ENCODE measurements around the gene ERI3. TPM values are rescaled to one million over a fixed set of nuclear protein-coding genes. Genes with fewer than 3 reads are reported as not detected.

Gene ERI3
- polyA plus RNA-seq, 1 donor = 78.9 TPM

GRCh38 chr1:44238660-44239059, 116.4 kb downstream of the ERI3 start:
- DNase-seq = no peak

DNA sequence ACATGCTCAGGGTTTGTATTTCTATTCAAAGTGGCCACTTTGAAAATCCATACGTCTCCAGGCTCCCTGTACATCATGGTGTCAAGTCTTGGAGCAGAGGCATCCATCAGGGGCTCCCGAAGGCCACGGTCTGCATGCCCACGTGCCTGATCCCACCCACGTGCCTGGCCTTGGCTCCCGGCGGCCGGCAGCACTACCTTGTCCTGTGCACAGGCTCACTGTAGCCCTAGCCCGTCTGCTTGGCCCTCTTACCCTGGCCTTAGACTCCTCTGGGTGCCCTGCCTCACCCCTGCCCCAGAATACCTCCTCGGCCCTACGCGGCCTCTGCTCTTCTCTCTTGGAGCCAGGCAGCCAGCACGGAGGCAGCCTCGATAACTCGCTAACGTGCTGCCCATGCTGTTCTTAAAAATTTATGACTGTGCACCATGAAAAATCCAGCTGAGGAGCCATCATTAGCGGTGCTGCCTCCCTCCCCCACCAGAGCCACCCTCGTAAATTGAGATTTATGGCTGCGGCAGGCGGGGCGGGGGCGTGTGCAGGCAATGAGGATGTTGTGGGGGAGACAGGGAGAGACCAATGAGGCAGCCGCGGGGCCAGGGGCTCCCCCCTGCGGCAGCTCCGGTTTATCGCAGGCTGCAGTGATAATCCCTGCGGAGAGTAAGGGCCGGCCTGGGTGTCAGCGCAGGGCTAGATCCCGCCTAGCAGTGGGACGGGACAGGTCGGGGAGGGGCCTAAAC, 117.2 kb downstream of the ERI3 start:
- peak; percentile 92 for DNase-seq

DNA sequence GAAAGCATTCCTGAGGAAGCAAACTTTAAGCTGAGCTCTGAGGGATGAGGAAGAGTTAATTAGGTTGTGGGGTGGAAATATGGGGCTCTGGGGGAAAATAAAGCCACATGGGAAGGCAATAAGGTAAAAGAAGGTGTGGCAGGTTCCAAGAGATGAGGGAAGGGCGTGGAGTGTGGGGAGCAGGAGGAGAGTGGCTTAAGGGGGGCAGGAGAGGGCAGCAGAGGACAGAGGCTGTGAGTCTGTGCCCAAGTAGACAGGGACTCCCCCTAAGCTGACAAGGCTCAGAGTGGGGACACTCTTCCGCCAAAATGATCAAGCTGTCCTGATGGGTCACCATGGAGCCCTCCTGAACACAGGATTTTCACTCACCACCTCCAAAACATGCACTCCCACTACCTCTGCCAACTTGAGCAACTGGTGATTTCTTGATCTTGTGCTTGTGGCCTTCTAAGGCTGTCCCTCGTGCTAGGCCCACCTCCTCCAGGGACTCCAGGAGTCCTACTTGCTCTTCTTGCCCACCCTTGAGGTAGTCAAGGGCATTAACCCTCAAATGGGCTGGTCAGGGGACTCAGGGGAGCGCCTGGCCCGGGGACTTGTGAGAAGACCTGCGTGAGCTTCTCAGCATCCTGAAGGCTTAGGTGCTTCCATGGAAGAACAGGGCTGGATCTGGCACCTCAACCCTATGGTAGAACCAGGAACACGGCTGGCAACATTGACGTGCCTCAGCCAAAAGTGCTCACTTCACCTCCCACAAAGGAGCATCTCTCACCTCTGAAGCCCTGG, 118.4 kb downstream of the ERI3 start:
- DNase-seq = no peak

- DNase-seq = no peak
Measured at GRCh38 chr1:44235808-44236207, 119.2 kb downstream of the ERI3 start.

GRCh38 chr1:44233593-44233992, 121.5 kb downstream of the ERI3 start:
- DNase-seq = no peak

GRCh38 chr1:44230796-44231195, 124.3 kb downstream of the ERI3 start:
- DNase-seq = no peak

DNA sequence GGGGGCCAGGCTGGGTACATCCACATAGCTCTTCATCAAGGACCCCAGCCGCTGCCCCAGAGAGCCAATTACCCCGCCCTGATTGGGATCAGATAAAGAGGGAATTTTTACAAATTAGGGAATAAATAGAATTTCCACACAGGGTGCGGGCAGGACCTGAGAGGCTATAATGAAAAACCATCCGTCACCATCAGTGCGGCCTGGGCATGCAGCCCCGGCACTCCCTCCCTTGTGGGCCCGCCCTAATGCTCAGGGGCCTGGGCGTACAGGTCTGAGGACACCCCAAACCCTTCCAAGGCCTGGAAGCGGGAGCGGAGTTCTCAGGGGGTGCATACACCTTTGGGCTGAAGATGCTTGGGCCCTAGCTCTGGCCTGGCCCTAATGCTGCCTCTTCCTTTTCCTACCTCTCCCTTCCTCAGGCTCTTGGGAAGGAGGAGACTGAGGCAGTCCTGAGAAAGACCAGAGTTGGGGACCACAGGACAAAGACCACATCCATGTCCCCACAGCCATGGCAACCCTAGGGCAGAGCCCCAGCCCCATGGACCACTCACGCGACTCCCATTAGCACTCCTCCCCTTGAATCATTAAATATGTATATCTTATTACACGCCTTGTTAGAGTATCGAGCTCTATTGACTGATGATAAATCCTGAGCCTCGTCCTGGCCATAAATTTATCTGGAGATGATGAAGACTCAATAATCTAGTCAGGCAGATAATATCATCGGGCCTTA, 125.5 kb downstream of the ERI3 start:
- no peak for DNase-seq

- no peak for DNase-seq
Measured at GRCh38 chr1:44228218-44228617, 126.8 kb downstream of the ERI3 start.

- no peak for DNase-seq
Measured at GRCh38 chr1:44227211-44227610, 127.8 kb downstream of the ERI3 start.

DNA sequence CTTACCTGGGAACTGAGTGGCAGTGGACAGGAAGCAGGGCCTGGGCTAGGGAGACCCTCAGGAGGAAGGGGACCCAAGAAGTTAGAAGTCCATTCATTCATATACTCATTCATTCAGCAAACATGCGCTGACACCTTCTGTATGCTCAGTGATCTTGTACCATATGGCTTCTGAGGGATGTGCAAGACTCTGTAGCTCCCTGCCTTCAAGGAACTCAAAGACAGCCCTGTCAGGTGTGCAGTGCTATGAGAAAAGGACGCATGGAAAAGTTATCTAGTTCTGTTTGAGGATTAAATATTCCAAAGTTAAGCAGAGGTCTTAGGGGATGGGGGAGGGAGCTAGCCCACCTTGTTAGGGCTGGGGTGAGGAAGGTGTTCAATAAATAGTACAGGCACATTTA, 129.3 kb downstream of the ERI3 start:
- no peak for DNase-seq

DNA sequence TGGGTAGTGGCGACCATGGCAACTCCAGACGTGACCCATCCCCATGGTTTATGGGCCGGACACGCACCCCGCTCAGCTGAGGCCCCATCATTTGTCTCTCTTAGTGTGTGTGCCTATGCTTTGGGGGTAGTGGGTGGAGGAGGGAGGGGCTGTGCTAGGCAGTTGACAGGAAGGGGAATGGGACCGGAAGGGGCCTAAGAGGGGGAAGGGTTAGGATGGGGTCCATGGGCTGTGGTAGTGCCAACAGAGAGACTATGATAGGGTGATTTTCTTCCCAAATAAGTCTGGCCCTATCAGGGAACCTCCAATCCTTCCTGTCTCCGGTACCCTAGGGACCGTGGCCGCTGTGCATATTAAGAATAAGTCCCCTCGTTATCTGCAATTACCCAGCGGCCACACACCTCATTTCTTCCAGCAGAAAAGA, 131.9 kb downstream of the ERI3 start:
- DNase-seq = no peak

- DNase-seq = no peak
Measured at GRCh38 chr1:44222397-44223186, 132.5 kb downstream of the ERI3 start.

GRCh38 chr1:44221769-44222168, 133.3 kb downstream of the ERI3 start:
- no peak for DNase-seq

DNA sequence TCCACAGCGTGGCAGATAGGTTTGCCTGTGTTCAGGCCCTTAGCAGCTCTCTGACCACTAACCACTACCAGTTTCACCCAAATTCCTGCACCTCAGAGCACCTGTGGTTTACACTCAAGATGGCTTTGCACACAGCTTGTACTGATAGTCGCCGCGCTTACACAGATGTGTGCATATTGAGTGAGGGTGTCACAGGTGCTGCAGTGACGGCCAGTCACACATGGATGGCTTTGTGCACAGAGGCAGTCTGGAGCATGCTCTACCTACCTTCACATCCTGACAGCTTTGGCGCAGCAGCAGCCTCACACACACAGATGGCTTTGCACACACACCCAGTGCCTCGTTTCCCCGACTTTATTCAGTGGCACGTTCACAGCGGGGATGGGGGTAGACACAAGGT, 134.3 kb downstream of the ERI3 start:
- DNase-seq = no peak

GRCh38 chr1:44220001-44220751, 134.9 kb downstream of the ERI3 start:
- DNase-seq = no peak

- no peak for DNase-seq
Measured at GRCh38 chr1:44219301-44219626, 135.8 kb downstream of the ERI3 start.

GRCh38 chr1:44218503-44219300, 136.4 kb downstream of the ERI3 start:
- no peak for DNase-seq

GRCh38 chr1:44217809-44218410, 137.1 kb downstream of the ERI3 start:
- DNase-seq = peak; percentile 79

DNA sequence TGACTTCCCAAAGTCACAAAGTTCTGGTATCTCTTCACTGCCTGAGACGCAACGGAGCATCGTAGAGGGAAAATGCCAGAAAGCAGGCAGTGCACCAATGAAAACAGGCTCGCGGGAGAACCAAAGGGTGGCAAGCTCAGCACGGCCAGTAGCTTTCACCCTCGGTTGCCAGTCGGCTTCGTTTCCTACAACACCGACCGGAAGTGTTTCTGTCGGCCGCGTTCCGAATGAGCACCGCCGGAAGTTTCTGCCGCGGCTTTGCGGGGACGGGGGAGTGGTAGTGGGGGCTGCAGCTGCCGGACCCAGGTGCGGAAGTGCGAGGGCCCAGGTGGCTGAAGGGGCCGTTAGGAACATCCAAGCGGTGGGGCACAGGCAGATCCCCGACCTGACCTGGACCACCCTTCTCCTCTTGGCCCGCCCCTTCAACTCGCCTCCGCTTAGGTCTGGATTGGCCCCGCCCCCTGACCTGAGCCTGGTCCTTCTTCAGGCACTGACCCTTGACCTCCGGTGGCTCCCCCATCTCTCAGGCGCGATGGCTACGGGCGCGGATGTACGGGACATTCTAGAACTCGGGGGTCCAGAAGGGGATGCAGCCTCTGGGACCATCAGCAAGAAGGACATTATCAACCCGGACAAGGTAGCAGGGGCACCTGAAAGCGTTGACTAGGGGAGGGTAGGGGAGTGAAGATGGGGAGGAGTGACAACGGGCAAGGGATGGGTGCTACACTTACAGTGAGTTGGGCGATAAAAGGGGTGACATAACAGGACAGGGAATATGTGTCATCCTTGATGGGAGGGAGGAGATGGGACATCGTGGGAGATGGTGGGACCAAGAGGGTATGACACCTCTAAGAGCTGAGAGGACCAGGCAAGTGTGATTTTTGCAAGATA, 141.6 kb downstream of the ERI3 start, which contains the start of gene DMAP1:
Gene DMAP1, plus strand, starts transcription at position 250 of the 891 bp plus-strand sequence. Its CDS starts 283 bp downstream, at position 533.
- DNase-seq = peak; percentile 79

All from left kidney (tissue), 2 donors.